ENCODE measurements around the gene FGF19.
"Not testable (repeated sequence)": the region's sequence is repeated elsewhere in the genome, so short reads cannot be mapped to it uniquely, and the experiment has no call there.

FGF19 gene

GRCh38 chr11:69716891-69717747 is 13.3 kb upstream of the FGF19 start:
- no peak for DNase-seq

GRCh38 chr11:69716099-69716498 is 12.3 kb upstream of the FGF19 start:
- no peak for DNase-seq

GRCh38 chr11:69715446-69715845 is 11.6 kb upstream of the FGF19 start:
- DNase-seq: no peak

GRCh38 chr11:69711822-69712801 is 8.3 kb upstream of the FGF19 start:
- no peak for DNase-seq

- no peak for DNase-seq
Observed at GRCh38 chr11:69708736-69709401, 5.0 kb upstream of the FGF19 start.

GRCh38 chr11:69707176-69707575 is 3.4 kb upstream of the FGF19 start:
- DNase-seq: no peak

GRCh38 chr11:69705901-69706787 is 2.3 kb upstream of the FGF19 start:
- DNase-seq: no peak

GRCh38 chr11:69705351-69705811 is 1.6 kb upstream of the FGF19 start:
- no peak for DNase-seq

- no peak for DNase-seq
Observed at GRCh38 chr11:69704508-69705253, 859 bp upstream of the FGF19 start.

- DNase-seq: no peak
Observed at GRCh38 chr11:69703453-69703767, 412 bp downstream of the FGF19 start.

GRCh38 chr11:69702769-69703452 is 911 bp downstream of the FGF19 start:
- DNase-seq: no peak

GRCh38 chr11:69702239-69702691 is 1.6 kb downstream of the FGF19 start:
- DNase-seq: no peak

- no peak for DNase-seq
Observed at GRCh38 chr11:69700278-69701140, 3.3 kb downstream of the FGF19 start.

GRCh38 chr11:69699213-69699612 is 4.6 kb downstream of the FGF19 start:
- no peak for DNase-seq

- DNase-seq: no peak
Observed at GRCh38 chr11:69698362-69698761, 5.5 kb downstream of the FGF19 start.

GRCh38 chr11:69697861-69698260 is 6.0 kb downstream of the FGF19 start:
- DNase-seq: no peak

GRCh38 chr11:69697469-69697843 is 6.4 kb downstream of the FGF19 start:
- DNase-seq: no peak

- DNase-seq: no peak
Observed at GRCh38 chr11:69696749-69697468, 6.9 kb downstream of the FGF19 start.

- DNase-seq: not testable (repeated sequence)
Observed at GRCh38 chr11:69695995-69696394, 7.8 kb downstream of the FGF19 start.
